ENCODE data around the gene ELF4.

ELF4 gene

GRCh38 chrX:130111220-130112154, 1.2 kb upstream of the ELF4 start:
- DNase-seq: no peak

- no peak for DNase-seq
These were observed 593 bp downstream of the ELF4 start for GRCh38 chrX:130109429-130110378.

- DNase-seq: no peak
These were observed 1.5 kb downstream of the ELF4 start for GRCh38 chrX:130108647-130109428.

- no peak for DNase-seq
These were observed 4.2 kb downstream of the ELF4 start for GRCh38 chrX:130106071-130106470.

GRCh38 chrX:130105244-130105643, 5.1 kb downstream of the ELF4 start:
- DNase-seq: no peak

GRCh38 chrX:130103605-130104004, 6.7 kb downstream of the ELF4 start:
- no peak for DNase-seq

- no peak for DNase-seq
These were observed 10.1 kb downstream of the ELF4 start for GRCh38 chrX:130100180-130100579.

- DNase-seq: no peak
These were observed 12.1 kb downstream of the ELF4 start for GRCh38 chrX:130098210-130098552.

- no peak for DNase-seq
These were observed 12.6 kb downstream of the ELF4 start for GRCh38 chrX:130097507-130098209.

- DNase-seq: no peak
These were observed 14.9 kb downstream of the ELF4 start for GRCh38 chrX:130095249-130096030.

- DNase-seq: no peak
These were observed 15.6 kb downstream of the ELF4 start for GRCh38 chrX:130094696-130095095.

GRCh38 chrX:130093271-130093670, 17.0 kb downstream of the ELF4 start:
- no peak for DNase-seq

- DNase-seq: no peak
These were observed 18.2 kb downstream of the ELF4 start for GRCh38 chrX:130091980-130092522.

- DNase-seq: no peak
These were observed 19.9 kb downstream of the ELF4 start for GRCh38 chrX:130090364-130090763.

- DNase-seq: no peak
These were observed 23.7 kb downstream of the ELF4 start for GRCh38 chrX:130086447-130087206.

- no peak for DNase-seq
These were observed 24.5 kb downstream of the ELF4 start for GRCh38 chrX:130085551-130086446.

- DNase-seq: no peak
These were observed 25.6 kb downstream of the ELF4 start for GRCh38 chrX:130084631-130085237.

- no peak for DNase-seq
These were observed 26.5 kb downstream of the ELF4 start for GRCh38 chrX:130083656-130084382.
